Panc1 (cell line): Measurements from ENCODE around the gene KLK4. TPM values are rescaled to one million over a fixed set of nuclear protein-coding genes. Genes with fewer than 3 reads are reported as not detected.

Experiments used
- ATAC-seq: fragments of 200-7000 bp; cut with Tn5 transposase; 2 replicates; pipeline ENCODE4 v1.9.1; 2020; ENCODE audit warnings: mild to moderate bottlenecking, moderate library complexity
- BruUV-seq: library from RNA; stranded (reverse); fragments of 400-500 nt; replicated peaks from 2 replicates; lab custom pipeline; 2021; lab: Mats Ljungman, UMichigan
- CTCF ChIA-PET: fragments of 300-600 bp; sonication (Branson Sonifier 250); formaldehyde crosslinking; loops from one replicate; lab custom pipeline; 2022; ENCODE audit warnings: antibody characterized with exemption; lab: Charles Lee
- POLR2A ChIA-PET: fragments of 300-600 bp; sonication (Branson Sonifier 250); formaldehyde crosslinking; loops from one replicate; lab custom pipeline; 2022; ENCODE audit warnings: antibody characterized with exemption; lab: Charles Lee
- DNase-seq: peaks from one replicate; pipeline ENCODE4 v3.0.0-alpha.2; 2010; ENCODE audit warnings: low read depth, low spot score
- H3K27ac ChIP-seq: 2 replicates; pipeline ENCODE4 v1.5.1; 2011; ENCODE audit warnings: mild to moderate bottlenecking, low read length, inconsistent platforms
- H3K27me3 ChIP-seq: fragments of 200-500 bp; sonication (Bioruptor generic); 2 replicates; pipeline ENCODE4 v1.6.0; 2014; ENCODE audit warnings: low read length, inconsistent platforms; ENCODE audit not compliant: control insufficient read depth, insufficient read depth
- H3K36me3 ChIP-seq: fragments of 200-500 bp; sonication (Bioruptor generic); 2 replicates; pipeline ENCODE4 v1.5.1; 2014; ENCODE audit warnings: inconsistent platforms, mild to moderate bottlenecking, low read length, moderate library complexity; ENCODE audit not compliant: control insufficient read depth, insufficient read depth
- H3K4me1 ChIP-seq: 2 replicates; pipeline ENCODE4 v1.5.1; 2011; ENCODE audit warnings: inconsistent platforms, mild to moderate bottlenecking, low read length, moderate library complexity; ENCODE audit not compliant: control insufficient read depth, insufficient read depth
- H3K4me3 ChIP-seq, 2 experiments: 2 replicates each; pipeline ENCODE4 v1.5.1; 2011 to 2012; ENCODE audit warnings: low read depth in 2 of 2, low read length in 2 of 2, mild to moderate bottlenecking in 2 of 2, inconsistent platforms in 1 of 2, moderate library complexity in 1 of 2
- H3K9me3 ChIP-seq: fragments of 200-500 bp; sonication (Bioruptor generic); 2 replicates; pipeline ENCODE4 v1.5.1; 2014; ENCODE audit warnings: low read depth, mild to moderate bottlenecking, inconsistent platforms, low read length, moderate library complexity; ENCODE audit not compliant: control insufficient read depth, insufficient read depth
- CTCF ChIP-seq: fragments of 450-650 bp; IDR thresholded peaks from 2 replicates; pipeline ENCODE4 v1.5.1; 2017; ENCODE audit warnings: mild to moderate bottlenecking
- POLR2AphosphoS5 ChIP-seq: IDR thresholded peaks from 2 replicates; pipeline ENCODE4 v1.6.1; 2012; ENCODE audit warnings: mild to moderate bottlenecking, low read depth, low read length, moderate library complexity
- REST ChIP-seq, 2 experiments: IDR thresholded peaks; 2 replicates each; pipeline ENCODE4 v1.6.1; 2011 to 2012; ENCODE audit warnings: low read depth in 2 of 2, control low read depth in 1 of 2, low read length in 1 of 2, mild to moderate bottlenecking in 1 of 2, moderate library complexity in 1 of 2; ENCODE audit not compliant: insufficient read depth in 1 of 2
- SIN3A ChIP-seq: IDR thresholded peaks from 2 replicates; pipeline ENCODE4 v1.6.1; 2012; ENCODE audit warnings: low read depth, mild to moderate bottlenecking, low read length, moderate library complexity, borderline replicate concordance; ENCODE audit not compliant: insufficient read depth
- TCF7L2 ChIP-seq: IDR thresholded peaks from 2 replicates; pipeline ENCODE4 v1.6.1; 2011; ENCODE audit warnings: mild to moderate bottlenecking, low read depth, low read length, inconsistent platforms
- in situ Hi-C: cut with HindIII; loops from 2 replicates; pipeline ENCODE4 v1.10.0; 2016; ENCODE audit warnings: low sequenced_read_pairs, low pct_unique_long_range_greater_than_20kb
- intact Hi-C: fragments of 100-400 bp; cut with micrococcal nuclease; formaldehyde crosslinking; loops from one replicate; pipeline ENCODE4 v1.10.0; 2022; ENCODE audit not compliant: unreplicated experiment
- total RNA-seq: library from RNA; stranded (reverse); gene quantifications from one replicate; pipeline ENCODE4 v1.2.1, GENCODE V29; 2021; ENCODE audit not compliant: unreplicated experiment

KLK4 gene
- total RNA-seq, 1 experiment from 2014 or later: not detected

GRCh38 chr19:50912727-50913716 lies 1.8 kb upstream of the KLK4 start:
- no peaks in the 10 kb centered on the region for H3K4me1 ChIP-seq
- intact Hi-C loops: no loop called here
- peaks cover 8% of the 10 kb centered on the region for H3K27me3 ChIP-seq
- no peak overlapping the region for H3K4me3 ChIP-seq
- ChIA-PET POLR2A (no interaction called here), CTCF (no interaction called here)
- ATAC-seq (0 out of 2 replicates have a peak, but pooled peaks have one; percentile 35), DNase-seq (no peak)
- no peaks in the 10 kb centered on the region for H3K36me3 ChIP-seq
- H3K27ac ChIP-seq: no peak overlapping the region
- BruUV-seq: no TSS peak
- in situ Hi-C loops: no loop called here
- TF ChIP-seq CTCF (no peak), REST (IDR thresholded peaks at IDR 0.05; ENCODE audit: insufficient read depth in 1 of 2, low read depth in 2 of 2, low read length in 1 of 2) (no peak), TCF7L2 (no peak), SIN3A (no peak), POLR2AphosphoS5 (no peak)
- no peaks in the 10 kb centered on the region for H3K9me3 ChIP-seq

- ATAC-seq (no peak), DNase-seq (no peak)
- H3K4me1 ChIP-seq: no peaks in the 10 kb centered on the region
- CTCF ChIA-PET: no interaction called here
- in situ Hi-C loops: no loop called here
- H3K27me3 ChIP-seq: peaks cover 8% of the 10 kb centered on the region
- H3K27ac ChIP-seq: no peak overlapping the region
- H3K36me3 ChIP-seq: no peaks in the 10 kb centered on the region
- POLR2A ChIA-PET: no interaction called here
- TF ChIP-seq REST (IDR thresholded peaks at IDR 0.05; ENCODE audit: insufficient read depth in 1 of 2, low read depth in 2 of 2, low read length in 1 of 2) (no peak), SIN3A (no peak), CTCF (no peak), POLR2AphosphoS5 (no peak), TCF7L2 (no peak)
- BruUV-seq: no TSS peak
- no peak overlapping the region for H3K4me3 ChIP-seq
- intact Hi-C loops: no loop called here
- no peaks in the 10 kb centered on the region for H3K9me3 ChIP-seq
Observed at GRCh38 chr19:50912102-50912599, 956 bp upstream of the KLK4 start.
